ENCODE data around the gene ANXA4. TPM values are rescaled to one million over a fixed set of nuclear protein-coding genes. Genes with fewer than 3 reads are reported as not detected.

Gene ANXA4
- total and polyA plus RNA-seq, 2 experiments from 2014 or later: 35.7 to 113 TPM

DNA sequence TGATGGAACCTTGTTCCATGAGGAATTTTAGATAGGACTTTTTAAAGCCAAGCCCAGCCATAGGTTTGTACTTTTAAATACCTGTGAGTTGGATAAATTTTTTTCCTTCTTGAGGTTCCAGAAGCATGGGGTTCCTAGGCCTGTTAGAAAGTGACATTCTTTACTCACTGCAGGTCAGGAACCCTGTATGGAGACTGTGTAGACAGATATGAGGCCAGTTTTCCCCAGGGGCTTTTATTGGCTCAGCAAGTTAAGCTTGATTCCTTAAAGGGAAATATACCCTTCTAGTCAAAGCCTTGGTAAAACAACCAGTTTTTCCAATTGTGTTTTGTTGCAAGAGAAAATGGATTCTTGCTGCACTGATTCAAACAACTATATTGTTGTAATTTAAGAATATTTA, 49.1 kb downstream of the ANXA4 start:
- 0 out of 2 replicates have a peak, but pooled peaks cover 5% of the 10 kb centered on the region for H3K79me2 ChIP-seq (ENCODE audit: insufficient read depth)
- in situ Hi-C loops (cut with MboI): no loop called here
- H3K4me3 ChIP-seq: no peak overlapping the region
- H3K27ac ChIP-seq: peak overlapping the region; percentile 91
- peak; percentile 33 for DNase-seq
- TF ChIP-seq EZH2phosphoT487 (IDR thresholded peaks at IDR 0.05; ENCODE audit: insufficient read depth, low read depth): no peak
- TF ChIP-seq EZH2 (IDR thresholded peaks at IDR 0.05; ENCODE audit: insufficient read depth, poor library complexity, severe bottlenecking): no peak
- H3K36me3 ChIP-seq (ENCODE audit: low read depth): no peaks in the 10 kb centered on the region
- no peaks in the 10 kb centered on the region for H4K20me1 ChIP-seq (ENCODE audit: insufficient read depth)
- H3K27me3 ChIP-seq (replicated peaks; ENCODE audit: insufficient read depth): no peaks in the 10 kb centered on the region
- H3K9me2 ChIP-seq (ENCODE audit: insufficient read depth): no peaks in the 10 kb centered on the region
- no peaks in the 10 kb centered on the region for H3K9me3 ChIP-seq (ENCODE audit: low read depth)
- H3F3A ChIP-seq (ENCODE audit: insufficient read depth): peaks cover 19% of the 10 kb centered on the region
- H3K4me1 ChIP-seq (ENCODE audit: insufficient read depth): peaks cover 33% of the 10 kb centered on the region
- peak overlapping the region; percentile 78 for H3K4me2 ChIP-seq (ENCODE audit: unreplicated experiment)
- no peak overlapping the region for H2AFZ ChIP-seq
- peak overlapping the region; percentile 74 for H3K9ac ChIP-seq

DNA sequence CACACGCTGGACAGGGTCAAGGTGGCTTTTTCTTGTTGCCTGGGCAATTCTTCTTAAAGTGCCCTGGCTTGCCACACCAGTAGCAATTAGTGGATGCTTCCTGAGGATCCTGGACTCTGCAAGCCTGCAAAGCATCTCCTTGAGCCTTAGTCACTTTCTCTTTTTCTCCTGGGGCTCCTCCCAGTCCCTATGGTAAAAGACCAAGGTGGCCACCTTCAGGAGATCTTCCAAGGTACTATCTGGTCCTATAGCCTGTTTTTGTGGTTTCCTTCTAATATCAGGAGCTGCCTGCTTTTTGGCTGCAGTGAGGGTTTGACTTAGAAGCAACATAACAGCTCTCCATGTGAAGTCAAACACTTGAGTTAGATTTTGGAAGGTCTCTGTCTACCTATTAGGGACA, 54.2 kb downstream of the ANXA4 start:
- 92 to 100% methylated on average over 1 of the region's 1 CpG for WGBS, 2 experiments (ENCODE audit: low coverage in 1 of 2, low lambda C conversion rate in 2 of 2, missing lambda C conversion rate in 2 of 2)
- H3K36me3 ChIP-seq (ENCODE audit: low read depth): 0 out of 2 replicates have a peak, but pooled peaks cover 3% of the 10 kb centered on the region
- no peak overlapping the region for H3K9ac ChIP-seq
- H3K4me2 ChIP-seq (ENCODE audit: unreplicated experiment): no peak overlapping the region
- no peak overlapping the region for H3K4me3 ChIP-seq
- no peak for TF ChIP-seq EZH2 (IDR thresholded peaks at IDR 0.05; ENCODE audit: insufficient read depth, poor library complexity, severe bottlenecking)
- no peak for TF ChIP-seq EZH2phosphoT487 (IDR thresholded peaks at IDR 0.05; ENCODE audit: insufficient read depth, low read depth)
- no peaks in the 10 kb centered on the region for H3K9me3 ChIP-seq (ENCODE audit: low read depth)
- 0 out of 2 replicates have a peak, but pooled peaks cover under 1% of the 10 kb centered on the region for H3K79me2 ChIP-seq (ENCODE audit: insufficient read depth)
- in situ Hi-C loops (cut with MboI): no loop called here
- no peak overlapping the region for H3K27ac ChIP-seq
- DNase-seq: peak; percentile 11
- no peak overlapping the region for H2AFZ ChIP-seq
- no peaks in the 10 kb centered on the region for H3K9me2 ChIP-seq (ENCODE audit: insufficient read depth)
- peaks cover 19% of the 10 kb centered on the region; the same call in 1 of the 2 replicates for H3F3A ChIP-seq (ENCODE audit: insufficient read depth)
- H4K20me1 ChIP-seq (ENCODE audit: insufficient read depth): no peaks in the 10 kb centered on the region
- H3K4me1 ChIP-seq (ENCODE audit: insufficient read depth): peaks cover 27% of the 10 kb centered on the region
- no peaks in the 10 kb centered on the region for H3K27me3 ChIP-seq (replicated peaks; ENCODE audit: insufficient read depth)

DNA sequence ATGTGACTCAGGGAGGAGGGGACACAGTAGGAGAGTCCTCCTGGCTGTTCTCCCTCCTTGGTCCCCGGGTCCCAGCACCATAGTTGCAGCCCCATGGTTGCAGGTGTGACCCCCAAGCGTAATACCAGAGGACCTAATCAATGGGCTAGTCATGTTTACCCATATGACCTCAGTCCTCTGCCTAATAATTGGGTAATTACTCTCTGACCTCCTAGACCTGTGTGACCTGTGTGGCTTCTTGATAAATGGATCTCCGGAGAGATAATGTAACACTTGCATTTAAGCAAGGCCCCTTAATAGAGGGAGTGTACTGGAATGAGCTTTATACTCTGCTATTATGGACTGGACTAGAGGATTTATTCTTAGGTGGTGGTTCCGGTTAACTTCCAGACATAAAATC, 55.3 kb downstream of the ANXA4 start:
- DNase-seq: no peak
- Histone ChIP-seq H3K4me2 (ENCODE audit: unreplicated experiment) (no peak overlapping the region), H3K4me3 (no peak overlapping the region), H3K27me3 (replicated peaks; ENCODE audit: insufficient read depth) (no peaks in the 10 kb centered on the region), H3K36me3 (ENCODE audit: low read depth) (0 out of 2 replicates have a peak, but pooled peaks cover 3% of the 10 kb centered on the region), H2AFZ (no peak overlapping the region), H3K9me3 (ENCODE audit: low read depth) (no peaks in the 10 kb centered on the region), H3F3A (ENCODE audit: insufficient read depth) (peaks cover 19% of the 10 kb centered on the region; the same call in 1 of the 2 replicates), H3K4me1 (ENCODE audit: insufficient read depth) (peaks cover 18% of the 10 kb centered on the region), H3K79me2 (ENCODE audit: insufficient read depth) (no peaks in the 10 kb centered on the region), H4K20me1 (ENCODE audit: insufficient read depth) (no peaks in the 10 kb centered on the region), H3K27ac (no peak overlapping the region), H3K9ac (no peak overlapping the region), H3K9me2 (ENCODE audit: insufficient read depth) (no peaks in the 10 kb centered on the region)
- in situ Hi-C loops (cut with MboI): no loop called here
- WGBS, 2 experiments (ENCODE audit: low coverage in 1 of 2, low lambda C conversion rate in 2 of 2, missing lambda C conversion rate in 2 of 2): 56 to 58% methylated on average over 4 of the region's 4 CpGs
- no peak for TF ChIP-seq EZH2phosphoT487 (IDR thresholded peaks at IDR 0.05; ENCODE audit: insufficient read depth, low read depth)
- TF ChIP-seq EZH2 (IDR thresholded peaks at IDR 0.05; ENCODE audit: insufficient read depth, poor library complexity, severe bottlenecking): no peak

DNA sequence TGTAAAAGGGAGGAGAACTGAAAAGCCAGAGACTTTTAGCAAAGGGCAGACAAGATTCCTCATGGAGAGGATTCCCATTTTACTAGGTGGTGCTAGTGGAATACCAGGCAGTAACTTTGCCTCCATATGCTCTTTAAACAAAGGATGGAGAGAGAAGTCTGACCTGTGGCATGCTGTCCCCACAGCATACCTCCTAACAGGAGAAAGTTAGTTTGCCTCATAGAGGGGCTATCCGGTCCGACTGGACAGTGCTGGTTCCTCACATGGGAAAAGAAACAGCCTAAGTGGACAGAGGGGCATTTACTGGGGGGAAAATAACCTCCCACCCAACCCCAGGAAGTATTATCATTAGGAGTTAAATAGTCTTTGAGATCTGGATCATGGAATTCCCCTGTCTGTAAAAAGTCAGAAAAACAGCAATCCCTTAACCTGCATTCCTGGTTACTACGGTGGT, 55.9 kb downstream of the ANXA4 start:
- H3K4me3 ChIP-seq: peak overlapping the region; percentile 74
- peak overlapping the region; percentile 99 for H3K4me2 ChIP-seq (ENCODE audit: unreplicated experiment)
- no peaks in the 10 kb centered on the region for H3K9me3 ChIP-seq (ENCODE audit: low read depth)
- no peaks in the 10 kb centered on the region for H3K9me2 ChIP-seq (ENCODE audit: insufficient read depth)
- TF ChIP-seq EZH2phosphoT487 (IDR thresholded peaks at IDR 0.05; ENCODE audit: insufficient read depth, low read depth) (no peak), EZH2 (IDR thresholded peaks at IDR 0.05; ENCODE audit: insufficient read depth, poor library complexity, severe bottlenecking) (no peak)
- 0 out of 2 replicates have a peak, but pooled peaks cover 3% of the 10 kb centered on the region for H3K36me3 ChIP-seq (ENCODE audit: low read depth)
- H3K9ac ChIP-seq: peak overlapping the region; percentile 83
- H2AFZ ChIP-seq: peak overlapping the region; percentile 71
- peaks cover 18% of the 10 kb centered on the region for H3K4me1 ChIP-seq (ENCODE audit: insufficient read depth)
- peaks cover 19% of the 10 kb centered on the region; the same call in 1 of the 2 replicates for H3F3A ChIP-seq (ENCODE audit: insufficient read depth)
- no peaks in the 10 kb centered on the region for H3K27me3 ChIP-seq (replicated peaks; ENCODE audit: insufficient read depth)
- 48 to 54% methylated on average over 3 of the region's 3 CpGs for WGBS, 2 experiments (ENCODE audit: low coverage in 1 of 2, low lambda C conversion rate in 2 of 2, missing lambda C conversion rate in 2 of 2)
- no peak for DNase-seq
- peak overlapping the region; percentile 93 for H3K27ac ChIP-seq
- H3K79me2 ChIP-seq (ENCODE audit: insufficient read depth): no peaks in the 10 kb centered on the region
- in situ Hi-C loops (cut with MboI): no loop called here
- H4K20me1 ChIP-seq (ENCODE audit: insufficient read depth): no peaks in the 10 kb centered on the region

All from GM23248 (cell line).